GM19397 (cell line): Measurements from ENCODE around the gene KIF6.

Source experiments
- ATAC-seq: cut with Tn5 transposase; IDR thresholded peaks from one replicate; pipeline ENCODE4 v1.9.1; 2021; ENCODE audit warnings: mild to moderate bottlenecking, moderate library complexity; ENCODE audit not compliant: unreplicated experiment

The KIF6 gene

DNA sequence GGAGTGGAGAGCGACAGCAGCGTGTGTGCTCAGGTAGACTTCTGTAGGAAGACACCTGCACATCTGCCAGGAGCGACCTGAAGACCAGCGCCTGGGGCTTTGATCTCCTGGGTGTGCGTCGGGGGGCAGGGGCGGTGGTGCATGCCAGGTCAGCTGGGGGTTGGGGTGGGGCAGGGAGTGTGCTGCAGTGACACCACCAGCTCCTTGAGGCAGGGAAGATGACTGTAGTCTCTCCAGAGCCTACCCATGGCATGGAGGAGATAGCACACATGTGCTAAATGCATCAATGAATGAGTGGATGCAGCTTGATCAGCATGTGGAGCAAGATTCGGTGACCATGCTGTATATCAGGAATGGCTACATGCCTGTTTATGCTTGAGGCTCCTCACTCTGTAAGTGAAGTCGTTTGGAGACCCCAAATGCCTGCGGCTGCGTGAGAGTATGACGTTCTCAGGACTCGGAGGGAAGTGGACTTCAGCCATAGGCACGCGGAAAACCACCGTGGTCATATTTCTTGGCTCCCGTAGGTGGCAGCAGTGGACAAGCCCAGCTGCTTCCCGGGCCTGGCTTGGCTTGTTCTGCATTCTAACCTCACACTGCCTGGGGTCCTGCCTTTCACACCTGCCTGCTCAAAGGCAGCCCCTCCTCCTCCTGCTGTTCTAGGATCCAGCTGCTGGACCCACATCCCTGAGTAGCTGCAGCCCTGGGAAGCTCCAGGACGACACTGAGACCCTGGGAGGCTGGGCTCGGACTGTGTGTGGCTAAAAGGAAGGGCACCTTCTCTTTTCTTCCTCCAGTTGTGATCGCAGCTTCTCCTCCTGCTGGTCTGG, 363.3 kb downstream of the KIF6 start:
- ATAC-seq = peak; percentile 60

DNA sequence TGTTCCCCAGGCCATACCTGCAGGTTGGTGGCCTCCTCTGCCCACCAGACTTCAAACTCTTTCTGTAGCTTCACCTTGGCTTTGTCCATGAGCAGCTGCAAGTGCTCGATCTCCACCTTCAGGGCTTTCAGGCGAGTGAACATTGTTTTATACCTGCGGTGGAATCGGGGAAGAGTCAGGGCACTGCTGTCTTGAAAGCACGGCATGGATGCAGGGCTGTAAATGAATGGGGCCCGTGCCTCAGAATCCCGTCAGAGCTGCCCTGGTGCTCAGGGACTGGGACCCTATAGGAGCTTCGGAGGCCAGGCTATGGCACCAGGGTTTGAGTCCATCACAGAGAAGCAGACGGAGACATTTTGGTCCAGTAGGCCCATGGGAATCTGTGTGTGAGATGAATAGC, 364.8 kb downstream of the KIF6 start:
- ATAC-seq = no peak

DNA sequence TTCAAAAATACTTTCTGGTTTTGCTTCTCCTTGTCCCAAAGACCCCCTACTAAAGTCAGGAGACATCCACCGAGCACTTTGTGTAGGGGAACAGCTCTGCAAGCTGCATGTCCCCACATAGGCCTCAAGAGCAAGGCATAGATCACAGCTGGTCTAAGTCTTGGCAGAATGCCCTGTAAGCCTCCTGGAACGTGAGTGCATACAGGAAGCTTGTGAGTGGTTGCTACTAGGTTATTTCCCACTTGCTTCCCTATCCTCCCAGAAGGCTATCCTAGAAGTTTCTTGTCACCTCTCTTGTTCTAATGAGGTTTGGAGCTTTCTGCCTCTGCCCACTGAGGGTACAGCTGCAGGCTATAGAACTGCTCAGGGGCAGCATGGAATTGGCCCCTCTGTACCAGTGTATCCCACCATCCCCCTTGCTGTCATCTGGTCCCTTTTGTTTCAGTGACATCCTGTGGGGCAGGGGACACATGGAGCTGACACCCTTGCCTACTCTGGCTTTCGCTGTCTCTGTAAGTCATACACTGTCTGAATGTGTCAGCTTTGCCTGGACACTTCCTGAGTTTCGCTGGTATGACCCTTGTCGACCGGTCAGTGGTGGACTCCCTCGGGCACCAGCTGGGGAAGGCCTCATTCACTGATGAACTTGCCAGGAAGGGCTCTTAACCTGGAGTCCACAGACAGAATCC, 367.1 kb downstream of the KIF6 start:
- ATAC-seq = no peak

GRCh38 chr6:39353698-39354315, 371.4 kb downstream of the KIF6 start:
- ATAC-seq = no peak

DNA sequence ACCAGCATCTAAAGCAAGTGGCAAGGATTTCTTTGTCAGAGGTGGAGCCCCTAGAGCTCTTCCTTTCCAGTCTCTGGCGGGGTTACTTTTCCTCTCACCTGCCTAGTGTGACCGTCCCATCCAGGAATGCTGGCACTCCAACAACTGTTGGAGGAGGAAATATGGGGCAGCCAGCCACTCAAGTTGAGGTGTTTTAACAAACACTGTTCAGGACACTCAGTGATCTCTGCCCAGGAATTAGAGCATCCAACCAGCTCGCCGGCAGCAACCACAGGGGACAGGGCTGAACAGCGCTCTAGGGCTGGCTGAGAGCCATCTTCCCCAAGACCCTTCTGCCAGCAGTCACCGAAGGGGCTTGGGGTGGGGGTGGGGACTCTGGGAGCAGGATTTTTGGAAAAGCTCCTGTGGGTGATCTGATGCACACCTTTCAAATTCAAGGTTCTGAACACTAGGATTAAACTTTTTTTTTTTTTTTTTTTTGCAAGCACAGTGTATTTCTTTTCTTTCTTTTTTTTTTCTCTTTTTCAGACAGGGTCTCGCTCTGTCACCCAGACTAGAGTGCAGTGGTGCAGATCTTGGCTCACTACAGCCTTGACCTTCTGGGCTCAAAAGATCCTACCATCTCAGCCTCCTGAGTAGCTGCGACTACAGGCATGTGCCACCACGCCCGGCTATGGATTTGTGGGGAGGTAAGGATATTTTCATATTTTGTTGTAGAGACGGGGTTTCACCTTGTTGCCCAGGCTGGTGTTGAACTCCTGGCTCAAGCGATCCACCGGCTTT, 374.3 kb downstream of the KIF6 start:
- no peak for ATAC-seq

- no peak for ATAC-seq
Measured at GRCh38 chr6:39348740-39349139, 376.5 kb downstream of the KIF6 start.

DNA sequence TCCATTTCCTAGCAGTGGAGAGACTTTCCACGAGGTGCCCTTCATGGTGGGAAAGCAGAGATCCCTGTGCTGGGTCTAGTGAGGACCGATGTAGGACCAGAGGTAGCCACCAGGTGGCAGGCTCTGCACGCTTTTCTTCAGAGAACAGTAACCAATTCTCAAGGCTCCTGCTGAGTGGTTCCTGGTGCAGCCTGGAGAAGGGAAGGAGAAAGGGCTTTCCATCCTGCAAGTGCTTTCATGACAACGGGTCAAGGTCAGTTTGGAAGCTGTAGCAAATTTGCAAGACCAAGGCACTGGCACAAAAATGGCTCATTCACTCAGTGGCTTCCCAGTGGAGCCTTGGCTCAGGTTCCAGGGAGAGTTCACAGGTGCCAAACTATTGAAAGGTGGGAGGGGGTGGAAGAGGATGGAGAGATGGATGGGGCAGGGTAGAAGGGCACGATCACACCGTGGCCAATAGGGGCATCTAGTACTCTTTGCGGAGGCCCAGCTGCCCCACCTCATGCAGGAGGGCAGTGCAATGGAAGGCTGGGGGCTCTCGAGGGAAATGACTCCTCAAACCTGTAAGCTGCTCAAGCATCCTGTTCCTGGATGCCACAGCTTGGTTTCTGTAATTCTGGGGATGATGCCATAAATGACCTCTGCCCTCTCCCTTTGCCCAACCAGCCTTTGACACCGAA, 377.2 kb downstream of the KIF6 start:
- no peak for ATAC-seq

- ATAC-seq = no peak
Measured at GRCh38 chr6:39347206-39347605, 378.0 kb downstream of the KIF6 start.

- no peak for ATAC-seq
Measured at GRCh38 chr6:39344821-39345280, 380.4 kb downstream of the KIF6 start.

- no peak for ATAC-seq
Measured at GRCh38 chr6:39343396-39343870, 381.8 kb downstream of the KIF6 start.

DNA sequence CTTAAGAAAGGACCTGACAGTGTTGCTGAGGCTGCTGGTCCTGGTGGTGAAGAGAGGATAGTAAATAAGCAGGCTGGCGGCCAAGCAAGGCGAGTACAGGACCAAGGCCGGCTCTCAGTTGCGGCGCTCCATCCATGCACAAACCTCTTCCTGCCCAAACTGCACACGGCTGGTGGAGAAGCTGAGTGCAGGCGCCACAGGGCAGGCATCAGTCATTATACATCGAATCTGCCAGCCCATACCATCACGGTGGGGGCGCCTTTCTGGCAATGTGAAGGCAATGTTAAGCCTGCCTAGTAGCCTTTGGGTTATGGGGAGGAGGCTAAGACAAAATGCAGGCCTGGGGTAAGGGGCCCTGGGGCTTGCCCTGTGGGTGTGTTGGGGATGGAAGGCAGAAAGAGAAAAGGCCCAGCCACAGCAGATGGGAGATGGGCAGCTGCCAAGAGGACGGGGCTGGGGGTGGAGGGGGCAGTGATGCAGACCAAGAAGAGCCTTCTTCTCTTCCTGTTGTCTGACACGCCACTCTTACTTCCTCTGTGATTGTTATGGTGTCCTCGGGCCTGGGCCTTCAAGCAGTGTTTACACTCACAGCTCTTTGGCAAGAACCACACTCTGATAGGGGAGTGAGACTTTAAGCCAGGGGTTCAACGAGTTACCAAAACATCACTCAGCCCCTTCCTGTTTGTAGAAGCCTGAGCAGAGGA, 382.4 kb downstream of the KIF6 start:
- no peak for ATAC-seq

DNA sequence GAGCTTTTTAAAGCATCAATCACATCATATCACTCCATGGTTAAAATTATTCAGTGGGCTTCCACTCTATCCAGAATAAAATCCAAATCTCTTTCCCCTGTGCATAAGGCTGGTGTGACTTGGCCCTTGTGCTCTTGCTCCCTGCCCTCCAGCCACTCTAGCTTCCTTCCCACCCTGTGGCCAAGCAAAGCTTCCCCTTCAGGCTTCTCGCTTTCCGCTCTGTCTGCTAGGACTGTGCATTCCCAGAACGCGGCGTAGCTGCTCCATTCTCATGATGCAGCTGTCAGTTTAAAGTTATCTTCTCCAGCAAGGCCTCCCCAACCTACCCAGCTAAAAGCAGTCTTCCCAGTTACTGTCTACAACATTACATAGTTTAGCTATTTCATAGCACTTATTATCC, 383.3 kb downstream of the KIF6 start:
- no peak for ATAC-seq

- ATAC-seq = no peak
Measured at GRCh38 chr6:39341352-39341751, 383.9 kb downstream of the KIF6 start.

- ATAC-seq = no peak
Measured at GRCh38 chr6:39339868-39340550, 385.2 kb downstream of the KIF6 start.

- no peak for ATAC-seq
Measured at GRCh38 chr6:39339096-39339867, 385.9 kb downstream of the KIF6 start.

DNA sequence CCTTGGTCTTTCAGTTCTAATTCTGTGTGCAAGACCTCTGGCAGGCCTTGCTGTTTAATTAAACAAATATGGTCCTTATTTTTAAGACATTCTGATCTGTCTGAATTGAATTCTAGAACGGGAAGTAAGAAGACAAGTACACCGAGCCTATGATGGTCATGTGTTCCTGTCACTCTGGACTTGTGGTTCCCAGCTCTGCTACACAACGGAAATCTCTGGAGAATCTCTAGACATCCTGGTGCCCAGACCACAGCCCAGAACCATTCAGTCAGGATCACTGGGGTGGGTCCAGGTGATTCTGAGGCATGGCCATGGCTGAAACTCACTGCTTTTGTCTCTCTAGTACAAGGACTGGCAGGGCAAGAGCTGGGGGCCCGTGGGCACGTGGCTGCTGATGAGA, 386.8 kb downstream of the KIF6 start:
- no peak for ATAC-seq

- ATAC-seq = no peak
Measured at GRCh38 chr6:39335780-39336545, 389.2 kb downstream of the KIF6 start.
